Inflammatory macrophage treated with lipopolysaccharide for 4 hours (primary cell): Measurements from ENCODE around the gene HMGN4.
"Not testable (repeated sequence)": the region's sequence is repeated elsewhere in the genome, so short reads cannot be mapped to it uniquely, and the experiment has no call there.

Experiments used
- DNase-seq: peaks from one replicate; pipeline ENCODE4 v3.0.0-alpha.2; 2020

The HMGN4 gene

DNA sequence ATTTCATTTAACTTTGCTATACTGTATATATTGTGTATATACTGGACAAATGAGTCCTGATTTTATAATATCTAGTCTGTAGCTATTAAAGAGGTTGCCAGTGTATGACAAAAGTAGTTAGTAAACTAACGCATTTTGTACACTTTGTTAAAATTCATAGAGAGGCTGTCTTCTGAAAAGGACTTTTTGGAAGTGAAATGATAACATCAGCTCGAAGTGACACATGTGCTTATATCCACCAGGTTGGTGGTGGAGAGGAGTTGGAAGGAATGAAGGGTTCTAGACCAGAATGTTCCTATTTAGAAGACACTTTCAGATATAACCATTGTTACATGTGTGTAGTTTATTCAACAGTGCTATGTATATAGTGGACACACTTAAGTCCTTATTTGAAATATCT is 13.9 kb upstream of the HMGN4 start:
- not testable (repeated sequence) for DNase-seq

DNA sequence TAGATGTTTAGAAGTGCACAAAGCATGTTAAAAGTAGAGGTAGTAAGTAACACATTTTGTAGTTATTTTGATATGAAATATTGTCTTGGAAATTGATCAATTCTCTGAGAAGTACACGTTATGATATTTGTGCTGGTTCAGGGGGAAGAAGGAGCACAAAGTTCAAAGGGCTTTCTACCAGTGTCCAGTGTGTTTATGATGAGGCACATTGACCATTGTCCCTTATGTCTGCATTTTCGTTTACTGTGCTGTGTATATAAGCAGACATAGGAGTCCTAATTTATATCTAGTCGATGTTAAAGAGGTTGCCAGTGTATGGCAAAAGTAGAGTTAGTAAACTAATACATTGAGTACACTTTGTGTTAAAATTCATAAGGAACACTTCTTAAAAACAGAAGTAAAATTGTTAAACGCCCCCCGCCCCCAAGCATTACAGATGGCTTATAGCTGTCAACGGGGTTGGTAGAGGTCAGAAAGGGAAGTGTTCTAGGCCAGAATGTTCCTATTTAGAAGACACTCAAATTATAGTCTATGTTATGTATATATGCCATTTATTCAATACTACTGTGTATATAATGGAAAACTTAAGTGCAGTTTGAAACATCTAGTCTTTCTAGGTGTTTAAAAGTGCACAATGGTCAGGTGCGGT is 13.3 kb upstream of the HMGN4 start:
- peak; percentile 48 for DNase-seq

DNA sequence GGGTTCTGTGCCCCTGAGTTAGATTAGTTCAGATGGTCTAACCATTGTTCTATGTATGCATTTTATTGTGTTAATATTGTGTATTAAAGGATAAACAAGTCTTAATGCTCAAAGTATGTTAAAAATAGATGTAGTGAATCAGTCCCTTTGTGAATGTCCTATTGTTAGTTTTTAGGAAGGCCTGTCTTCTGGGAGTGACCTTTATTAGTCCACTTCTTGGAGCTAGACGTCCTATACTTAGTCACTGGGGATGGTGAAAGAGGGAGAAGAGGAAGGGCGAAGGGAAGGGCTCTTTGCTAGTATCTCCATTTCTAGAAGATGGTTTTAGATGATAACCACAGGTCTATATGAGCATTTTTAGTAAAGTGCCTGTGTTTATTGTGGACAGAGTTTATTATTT is 12.3 kb upstream of the HMGN4 start:
- DNase-seq = peak; percentile 78

DNA sequence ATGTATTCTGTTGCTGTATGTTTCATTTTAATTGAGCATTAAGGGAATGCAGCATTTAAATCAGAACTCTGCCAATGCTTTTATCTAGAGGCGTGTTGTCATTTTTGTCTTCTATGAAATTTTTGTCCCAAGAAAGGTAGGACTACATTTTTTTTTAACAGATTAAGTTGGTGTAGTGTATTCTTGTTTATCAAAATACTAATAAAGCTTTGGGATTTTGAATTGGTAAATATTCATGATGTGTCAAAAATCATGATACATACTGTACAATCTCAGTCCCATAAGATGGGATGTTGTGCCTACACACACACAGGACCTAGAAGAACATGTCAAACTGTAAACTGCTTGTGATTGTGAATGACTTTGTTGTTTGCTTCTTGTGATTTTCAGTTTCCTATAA is 11.2 kb upstream of the HMGN4 start:
- DNase-seq = no peak

DNA sequence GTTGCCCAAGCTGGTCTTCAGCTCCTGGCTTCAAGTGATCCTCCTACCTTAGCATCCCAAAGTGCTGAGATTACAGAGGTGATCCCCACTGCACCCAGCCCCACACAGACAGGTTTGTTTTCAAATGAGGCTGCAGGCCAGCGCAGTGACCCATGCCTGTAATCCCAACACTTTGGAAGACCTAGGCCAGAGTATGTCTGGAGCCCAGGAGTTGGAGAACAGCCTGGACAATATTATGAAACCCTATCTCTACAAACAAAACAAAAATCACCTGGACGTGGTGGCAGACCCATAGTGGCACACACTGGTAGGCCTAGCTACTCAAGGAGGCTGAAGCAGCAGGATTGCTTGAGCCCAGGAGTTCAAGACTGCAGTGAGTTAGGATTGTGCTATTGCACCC is 8.0 kb upstream of the HMGN4 start:
- DNase-seq = no peak

DNA sequence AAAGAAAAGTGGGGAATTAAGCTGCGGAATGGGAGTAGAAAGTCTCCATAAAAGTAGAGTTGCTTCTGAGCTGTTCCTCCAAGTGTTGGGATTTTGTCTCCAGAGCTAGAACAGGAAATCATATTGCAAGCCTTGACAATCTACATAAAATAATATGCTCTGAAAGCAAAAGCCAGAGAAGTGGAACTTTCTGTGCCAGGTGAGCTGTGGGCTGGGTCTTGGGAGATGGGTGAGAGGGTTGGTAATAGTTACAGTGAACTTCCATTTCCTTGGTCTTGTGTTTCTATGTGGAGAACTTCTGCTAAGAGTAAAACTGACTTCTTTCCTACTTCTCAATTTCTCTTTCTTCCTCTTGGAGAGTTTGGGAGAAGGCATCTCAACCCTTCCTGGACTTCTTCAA is 6.3 kb upstream of the HMGN4 start:
- peak; percentile 16 for DNase-seq

DNA sequence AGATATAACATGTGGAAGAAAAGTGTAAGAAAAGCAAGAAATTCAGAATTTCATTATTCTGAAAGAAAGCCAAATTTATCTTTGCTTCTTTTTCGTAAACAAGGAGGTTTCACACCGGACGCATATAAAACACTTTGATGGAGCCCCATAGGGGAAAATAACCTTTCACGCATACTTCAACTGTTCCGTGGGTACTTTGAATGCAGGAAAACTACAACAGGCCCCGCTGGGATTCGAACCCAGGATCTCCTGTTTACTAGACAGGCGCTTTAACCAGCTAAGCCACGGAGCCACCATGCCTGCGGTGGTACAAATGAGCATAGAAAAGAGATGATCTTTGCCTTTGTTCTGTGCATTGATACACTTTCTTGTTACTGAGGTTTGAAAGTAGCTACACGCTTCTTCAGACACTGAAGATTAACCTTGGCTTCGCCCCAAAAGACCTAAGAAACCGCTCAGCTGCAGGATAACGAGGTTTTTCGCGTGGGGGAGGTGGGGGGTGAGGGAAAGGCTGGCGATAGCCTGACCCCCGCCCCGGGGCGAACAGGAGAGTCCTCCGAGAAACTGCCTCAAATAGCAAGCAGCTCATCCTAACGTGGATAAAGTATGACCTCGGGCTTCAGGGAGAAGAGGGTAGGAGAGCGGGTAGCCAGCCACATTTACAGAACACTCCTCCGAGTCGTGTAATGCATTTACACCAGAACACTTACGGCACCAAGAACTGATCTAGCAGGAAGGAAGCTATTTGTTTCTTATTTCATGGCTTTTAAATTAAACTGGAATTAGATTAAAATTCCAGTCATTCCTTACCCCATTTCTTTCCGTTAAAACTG is 5.3 kb upstream of the HMGN4 start:
- peak; percentile 86 for DNase-seq

DNA sequence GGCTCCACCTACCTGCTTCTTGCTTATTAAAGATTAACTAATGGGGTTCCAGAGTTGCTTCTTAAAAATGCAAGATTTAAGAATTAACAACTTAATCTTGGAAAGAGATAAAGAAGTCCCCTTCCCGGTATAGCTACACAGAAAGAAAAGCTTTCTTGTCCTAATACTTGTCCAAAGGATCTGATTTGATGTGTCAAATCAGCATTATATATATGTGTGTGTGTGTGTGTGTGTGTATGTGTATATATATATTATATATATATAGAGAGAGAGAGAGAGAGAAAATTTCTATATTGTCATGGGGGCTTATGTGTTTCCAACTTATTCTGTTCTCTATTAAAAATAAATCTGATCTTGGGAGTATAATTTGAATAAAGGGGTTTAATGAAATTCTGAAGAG is 4.6 kb upstream of the HMGN4 start:
- no peak for DNase-seq

DNA sequence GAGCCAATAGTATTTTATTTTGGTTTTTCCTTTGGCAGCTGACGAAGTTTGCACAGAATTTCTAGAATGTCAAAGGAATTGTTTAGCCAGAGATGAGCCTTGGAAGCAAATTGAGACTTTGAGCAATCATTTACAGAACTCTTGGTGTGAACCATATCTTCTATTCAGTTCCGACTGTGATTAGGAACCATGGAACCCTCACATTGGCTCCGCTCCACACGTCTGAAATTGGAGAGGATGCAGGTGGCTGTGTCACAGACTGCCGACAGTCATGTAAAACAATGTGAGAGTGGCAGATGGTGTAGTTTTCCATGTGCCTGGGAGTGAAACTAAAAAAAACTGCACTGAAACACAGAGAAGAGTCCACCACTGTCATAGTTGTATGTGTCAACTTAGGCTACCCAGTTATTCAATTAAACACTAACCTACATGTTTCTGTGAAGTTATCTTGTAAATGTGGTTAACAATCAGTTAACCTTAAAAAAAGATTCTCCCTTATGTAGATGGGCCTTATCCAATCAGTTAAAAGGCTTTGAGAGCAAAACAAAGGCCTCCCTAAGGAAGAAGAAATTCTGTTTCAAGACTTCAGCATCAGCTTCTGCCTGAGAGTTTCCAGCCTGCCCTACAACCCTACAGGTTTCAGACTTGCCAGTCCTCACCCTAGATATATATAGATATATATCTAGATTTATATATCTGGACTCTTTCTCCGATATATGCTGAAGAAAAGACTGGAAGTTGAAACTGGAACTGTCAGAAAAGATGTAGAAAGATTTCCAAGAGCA is 3.3 kb upstream of the HMGN4 start:
- DNase-seq = no peak

DNA sequence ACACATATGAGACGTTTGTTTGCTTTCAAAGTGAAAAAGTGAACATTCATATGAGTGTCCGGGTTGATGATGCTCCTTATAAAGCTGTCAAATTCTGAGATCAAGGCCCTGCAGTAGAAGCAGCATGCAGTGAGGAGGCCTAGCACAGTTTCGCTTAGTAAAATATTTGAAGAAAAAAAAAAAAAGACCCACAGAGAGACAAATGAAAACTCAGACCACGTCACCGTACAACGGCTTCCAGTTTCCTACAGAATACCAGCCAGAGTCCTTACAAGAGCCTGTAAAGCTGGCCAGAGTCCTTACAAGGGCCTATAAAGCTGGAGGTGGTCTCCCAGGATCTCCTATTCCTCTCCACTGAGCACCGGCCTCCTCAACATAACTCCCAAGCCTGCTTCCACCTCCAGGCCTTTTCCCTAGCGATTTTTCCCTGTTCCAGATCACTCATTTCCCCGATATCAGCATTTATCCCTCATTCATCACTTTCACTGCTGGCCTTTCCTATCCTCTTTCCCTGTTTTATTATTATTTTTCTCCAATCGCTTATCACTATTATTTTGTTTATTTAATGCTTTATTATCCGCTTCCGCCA is 1.5 kb upstream of the HMGN4 start:
- DNase-seq = peak; percentile 39

DNA sequence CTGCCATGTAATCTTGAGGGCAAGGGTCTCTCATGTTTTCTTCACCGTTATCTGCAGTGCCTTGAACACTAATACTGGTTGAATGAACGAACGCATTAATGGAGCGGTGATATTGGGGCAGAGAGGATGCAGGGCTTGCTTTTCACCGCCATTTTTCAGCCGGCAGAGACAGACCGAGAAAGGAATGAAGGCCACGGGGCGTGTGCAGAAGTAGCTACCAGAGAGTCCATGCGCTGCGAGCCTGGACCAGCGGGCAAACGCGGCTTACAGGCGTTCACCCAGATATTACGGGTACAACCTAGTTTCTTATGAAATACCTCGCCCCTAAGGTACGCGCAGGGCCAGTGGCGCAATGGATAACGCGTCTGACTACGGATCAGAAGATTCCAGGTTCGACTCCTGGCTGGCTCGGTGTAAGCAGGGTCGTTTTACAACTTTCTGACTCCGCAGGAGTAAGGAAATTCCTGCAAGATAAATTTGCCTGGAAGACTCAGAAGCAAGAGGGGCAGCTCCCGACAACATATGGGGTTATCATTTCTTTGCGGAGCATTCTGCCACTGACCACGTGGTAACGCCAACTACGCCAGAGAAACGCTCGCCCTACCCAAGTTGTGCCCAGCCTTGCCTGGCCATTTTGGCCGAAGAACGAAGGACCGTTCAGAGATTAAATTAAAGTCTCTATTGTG is 863 bp upstream of the HMGN4 start:
- peak; percentile 91 for DNase-seq

DNA sequence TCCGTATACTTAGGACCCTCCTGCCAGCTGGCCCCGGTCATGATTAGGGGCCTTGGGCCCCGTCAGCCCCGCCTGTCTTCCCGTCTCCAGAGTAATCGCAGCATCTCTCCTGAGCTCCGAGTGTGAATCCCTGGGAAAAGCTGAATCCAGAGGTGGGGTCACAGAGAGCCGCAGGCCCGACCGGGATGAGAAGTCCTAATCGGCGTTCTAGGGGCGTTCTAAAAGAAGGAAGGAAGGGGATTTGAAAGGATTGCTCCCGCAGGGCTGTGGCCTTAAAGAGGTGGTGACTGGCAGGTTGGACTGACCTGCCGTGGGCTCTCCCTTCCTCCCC is 371 bp downstream of the HMGN4 start:
- DNase-seq = no peak

DNA sequence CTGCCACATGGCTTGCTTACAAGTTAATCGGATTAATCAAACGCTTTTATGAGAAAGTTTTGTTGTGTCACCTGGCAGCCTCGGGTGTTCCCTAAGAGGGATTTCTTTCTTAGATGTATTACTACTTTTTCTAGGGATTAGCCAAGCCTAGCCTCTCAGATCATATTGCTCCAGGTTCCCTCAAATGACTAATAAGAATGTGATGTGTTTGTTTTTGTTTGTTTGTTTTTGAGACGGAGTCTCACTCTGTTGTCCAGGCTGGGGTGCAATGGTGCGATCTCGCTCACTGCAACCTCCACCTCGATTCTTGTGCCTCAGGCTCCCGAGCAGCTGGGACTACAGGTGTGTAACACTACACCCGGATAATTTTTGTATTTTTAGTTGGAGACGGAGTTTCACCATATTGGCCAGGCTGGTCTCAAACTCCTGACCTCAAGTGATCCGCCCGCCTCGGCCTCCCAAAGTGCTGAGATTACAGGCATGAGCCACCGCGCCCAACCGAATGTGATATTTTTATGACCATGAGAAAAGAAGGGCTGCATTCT is 977 bp downstream of the HMGN4 start:
- no peak for DNase-seq

DNA sequence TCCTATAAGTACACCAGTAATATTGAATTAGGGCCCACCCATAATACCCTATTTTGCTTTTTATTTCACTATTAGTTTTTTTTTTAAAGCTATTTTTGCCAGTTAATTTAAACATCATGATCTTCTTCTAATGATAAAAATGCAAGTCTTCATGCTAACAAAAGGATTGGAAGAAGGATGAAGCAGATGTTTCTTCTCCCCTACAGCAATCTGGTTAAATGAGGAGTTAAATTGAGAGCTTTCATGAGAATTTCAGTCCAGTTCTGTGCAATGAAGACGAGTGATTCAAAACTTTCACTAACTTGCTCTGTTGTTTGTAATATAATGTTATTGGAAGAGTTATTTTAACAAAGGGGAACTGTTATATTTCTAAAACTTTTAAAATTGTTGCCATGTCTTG is 3.4 kb downstream of the HMGN4 start:
- DNase-seq = no peak

DNA sequence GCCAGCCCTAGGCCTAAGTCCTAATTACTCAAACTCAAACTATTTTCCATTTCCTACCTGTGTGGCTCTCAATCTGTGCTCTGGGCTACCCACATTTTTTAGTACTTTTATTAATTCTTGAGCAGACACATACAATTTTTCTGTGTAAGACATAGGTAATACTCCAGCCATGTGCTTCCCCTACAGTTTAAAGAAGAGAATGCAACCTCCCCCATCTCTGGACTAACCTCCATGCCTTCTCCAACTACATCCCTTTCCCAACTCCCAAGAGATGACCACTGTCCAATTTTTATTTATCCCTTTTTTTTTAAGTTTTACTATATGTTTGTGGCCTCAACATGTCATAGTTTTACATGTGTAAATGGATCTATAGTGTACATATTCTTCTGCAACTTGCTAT is 5.8 kb downstream of the HMGN4 start:
- DNase-seq = no peak

DNA sequence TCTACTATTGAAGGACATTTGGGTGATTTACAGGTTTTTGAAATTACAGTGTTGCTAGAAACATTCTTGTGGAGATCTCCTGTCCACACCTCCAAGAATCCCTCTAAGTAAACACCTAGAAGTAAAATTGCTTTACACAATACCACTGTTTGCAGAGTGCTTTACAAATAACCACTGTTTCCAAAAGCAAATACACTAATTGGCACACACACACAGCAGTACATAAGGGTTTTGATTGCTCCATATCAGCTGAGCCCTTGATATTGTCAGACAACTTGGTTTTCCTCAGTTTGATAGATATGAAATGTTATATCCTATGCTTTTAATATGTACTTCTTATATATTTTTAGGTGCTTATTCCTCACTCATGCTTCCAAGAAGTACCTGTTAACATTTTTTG is 6.3 kb downstream of the HMGN4 start:
- DNase-seq = no peak

DNA sequence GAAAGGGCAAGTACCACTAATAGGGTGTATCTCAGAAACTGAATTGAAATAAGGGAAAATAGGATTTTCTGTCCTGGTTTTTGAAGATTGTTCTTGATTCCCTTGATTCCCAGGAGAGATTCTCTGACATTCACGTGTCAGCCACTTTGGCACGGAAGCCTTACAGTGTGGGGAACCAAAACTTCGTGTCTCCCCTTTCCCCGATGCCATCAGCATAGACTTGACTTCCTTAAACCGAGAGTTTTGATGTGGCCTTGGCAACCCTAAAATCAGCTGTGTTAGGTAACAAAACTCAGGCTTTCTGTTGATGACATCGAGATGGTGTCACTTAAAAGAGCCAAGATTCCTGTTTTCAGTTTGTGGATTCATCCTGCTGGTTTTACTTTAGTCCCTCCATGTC is 7.5 kb downstream of the HMGN4 start:
- peak; percentile 88 for DNase-seq

DNA sequence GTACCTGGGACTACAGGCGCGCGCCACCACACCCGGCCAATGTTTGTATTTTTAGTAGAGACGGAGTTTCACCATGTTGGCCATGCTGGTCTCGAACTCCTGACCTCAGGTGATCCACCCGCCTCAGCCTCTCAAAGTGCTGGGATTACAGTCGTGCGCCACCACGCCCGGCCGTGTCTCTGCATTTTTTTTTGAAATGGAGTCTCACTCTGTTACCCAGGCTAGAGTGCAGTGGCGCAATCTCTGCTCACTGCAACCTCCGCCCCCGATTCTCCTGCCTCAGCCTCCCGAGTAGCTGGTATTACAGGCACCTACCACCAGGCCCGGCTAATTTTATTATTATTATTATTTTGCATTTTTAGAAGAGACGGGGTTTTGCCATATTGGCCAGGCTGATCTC is 9.2 kb downstream of the HMGN4 start:
- DNase-seq = not testable (repeated sequence)

DNA sequence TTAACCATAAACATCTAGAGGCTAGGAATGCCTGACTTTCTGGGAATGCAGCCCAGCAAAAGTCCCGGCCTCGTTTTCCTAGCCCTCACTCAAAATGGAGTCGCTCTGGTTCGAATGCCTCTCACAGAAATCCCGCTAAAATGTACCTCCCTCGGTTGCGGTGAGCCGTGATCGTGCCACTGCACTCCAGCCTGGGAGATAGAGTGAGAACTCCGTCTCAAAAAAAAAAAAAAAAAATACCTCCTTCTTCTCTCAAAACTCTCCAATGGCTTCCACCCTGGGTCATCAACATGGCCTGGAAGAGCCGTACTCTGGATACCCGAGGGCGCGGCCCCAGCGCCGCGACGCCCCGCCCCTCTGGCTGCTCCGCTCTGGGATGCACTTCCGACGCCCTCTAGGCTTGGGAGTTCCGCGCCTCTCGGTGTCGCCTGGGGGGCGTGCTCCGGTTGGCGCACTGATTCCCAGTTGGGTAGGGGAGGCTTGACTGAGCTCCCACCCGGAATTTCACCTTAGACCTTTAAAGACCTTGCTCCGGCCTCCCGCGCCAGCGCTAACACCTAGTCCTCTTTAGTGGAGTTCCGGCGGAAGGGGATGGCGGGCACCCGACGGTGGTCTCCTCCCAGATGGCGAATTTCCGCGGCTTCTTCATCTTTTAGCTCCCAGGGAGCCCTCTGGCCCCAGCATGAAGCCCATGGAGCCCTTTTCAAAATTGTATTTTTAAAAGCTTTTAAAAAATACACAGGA is 12.3 kb downstream of the HMGN4 start:
- DNase-seq = peak; percentile 65

DNA sequence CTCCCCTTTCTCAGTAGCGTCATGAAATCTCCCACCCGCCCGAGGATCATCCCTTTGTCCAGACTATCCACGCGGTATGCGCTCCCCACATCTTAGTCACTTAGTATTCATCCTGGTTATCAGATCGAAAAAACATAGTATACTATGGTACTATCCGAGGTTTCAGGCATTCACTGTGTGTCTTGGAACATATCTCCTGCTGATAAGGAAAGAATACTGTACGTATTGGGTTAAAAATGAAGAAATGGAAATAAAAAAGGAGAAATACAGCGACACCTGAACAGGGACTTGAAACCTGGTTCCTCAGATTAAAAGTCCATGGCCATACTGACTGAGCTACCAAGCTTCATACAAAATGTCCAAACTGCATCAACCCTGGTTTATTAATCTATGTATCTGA is 14.0 kb downstream of the HMGN4 start:
- DNase-seq = no peak

DNA sequence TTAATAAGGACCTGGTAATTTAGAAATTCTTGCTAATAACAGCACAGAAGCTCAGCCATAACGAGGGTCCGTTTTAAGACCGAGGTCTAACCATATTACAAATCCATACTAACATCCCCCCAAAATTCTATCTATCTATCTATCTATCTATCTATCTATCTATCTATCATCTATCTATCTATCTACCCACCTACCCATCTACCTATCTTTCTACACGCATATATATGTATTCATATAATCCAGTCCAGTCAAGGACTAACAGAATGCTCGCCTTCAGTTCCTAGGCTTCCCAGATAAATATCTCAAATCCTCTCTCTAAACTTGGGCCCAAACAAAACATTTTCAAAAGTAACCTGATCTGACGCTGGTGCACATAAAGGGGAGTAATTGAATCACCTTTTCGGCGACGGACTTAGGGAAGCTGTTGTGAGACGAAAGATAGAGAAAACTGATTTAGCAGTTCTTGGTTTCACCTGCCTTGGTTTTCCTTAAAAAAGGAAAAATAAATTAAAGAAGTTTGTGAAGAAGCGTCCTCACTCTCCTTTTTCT is 14.5 kb downstream of the HMGN4 start:
- no peak for DNase-seq

DNA sequence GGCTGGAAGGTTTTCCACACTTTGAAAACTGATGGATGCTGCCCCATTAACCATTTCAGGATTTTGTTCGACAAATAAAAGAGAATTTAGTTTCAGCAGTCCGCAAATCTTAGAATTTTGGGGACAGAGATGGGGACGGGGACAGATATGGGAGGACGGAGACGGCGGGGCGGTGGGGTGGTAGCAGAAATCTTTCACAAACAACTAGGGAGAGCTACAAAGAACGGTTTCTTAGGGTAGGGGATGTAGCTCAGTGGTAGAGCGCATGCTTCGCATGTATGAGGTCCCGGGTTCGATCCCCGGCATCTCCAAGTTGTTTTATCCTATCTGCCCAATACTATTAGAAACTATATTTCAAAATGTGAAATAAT is 15.1 kb downstream of the HMGN4 start:
- peak; percentile 73 for DNase-seq
